Left ventricle myocardium superior (tissue), 1 donor: ENCODE data around the gene PXT1. TPM values are rescaled to one million over a fixed set of nuclear protein-coding genes. Genes with fewer than 3 reads are reported as not detected.
A peak's percentile ranks its signal among the peaks of the same experiment; 100 is the strongest.
"Not testable (repeated sequence)": the region's sequence is repeated elsewhere in the genome, so short reads cannot be mapped to it uniquely, and the experiment has no call there.

Experiments
- ATAC-seq: fragments of 200-7000 bp; cut with Tn5 transposase; one replicate; pipeline ENCODE4 v1.9.1; 2020; ENCODE audit warnings: mild to moderate bottlenecking, moderate library complexity
- DNase-seq: peaks from one replicate; pipeline ENCODE4 v3.0.0-alpha.2; 2020
- intact Hi-C: fragments of 100-400 bp; cut with micrococcal nuclease; formaldehyde crosslinking; loops from one replicate; pipeline ENCODE4 v1.11.0; 2022
- long read RNA-seq: library from polyadenylated mRNA; unstranded; transcript quantifications from one replicate; pipeline ENCODE4 v2.0.0, GENCODE V29; 2021
- total RNA-seq: library from RNA; stranded (reverse); fragmentation: NEBNext Ultra II Directional; extraction: Animal tissue kit (Norgen Biotek cat#: 25700); gene quantifications from one replicate; pipeline ENCODE4 v1.2.1, GENCODE V29; 2021
- donor health status: DM: no; HTN: yes; CAD: no; lungs with severe emphysema.

Gene PXT1, protein sequence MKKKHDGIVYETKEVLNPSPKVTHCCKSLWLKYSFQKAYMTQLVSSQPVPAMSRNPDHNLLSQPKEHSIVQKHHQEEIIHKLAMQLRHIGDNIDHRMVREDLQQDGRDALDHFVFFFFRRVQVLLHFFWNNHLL
- 0.15 TPM for total RNA-seq
- long read RNA-seq: 0 reads

DNA sequence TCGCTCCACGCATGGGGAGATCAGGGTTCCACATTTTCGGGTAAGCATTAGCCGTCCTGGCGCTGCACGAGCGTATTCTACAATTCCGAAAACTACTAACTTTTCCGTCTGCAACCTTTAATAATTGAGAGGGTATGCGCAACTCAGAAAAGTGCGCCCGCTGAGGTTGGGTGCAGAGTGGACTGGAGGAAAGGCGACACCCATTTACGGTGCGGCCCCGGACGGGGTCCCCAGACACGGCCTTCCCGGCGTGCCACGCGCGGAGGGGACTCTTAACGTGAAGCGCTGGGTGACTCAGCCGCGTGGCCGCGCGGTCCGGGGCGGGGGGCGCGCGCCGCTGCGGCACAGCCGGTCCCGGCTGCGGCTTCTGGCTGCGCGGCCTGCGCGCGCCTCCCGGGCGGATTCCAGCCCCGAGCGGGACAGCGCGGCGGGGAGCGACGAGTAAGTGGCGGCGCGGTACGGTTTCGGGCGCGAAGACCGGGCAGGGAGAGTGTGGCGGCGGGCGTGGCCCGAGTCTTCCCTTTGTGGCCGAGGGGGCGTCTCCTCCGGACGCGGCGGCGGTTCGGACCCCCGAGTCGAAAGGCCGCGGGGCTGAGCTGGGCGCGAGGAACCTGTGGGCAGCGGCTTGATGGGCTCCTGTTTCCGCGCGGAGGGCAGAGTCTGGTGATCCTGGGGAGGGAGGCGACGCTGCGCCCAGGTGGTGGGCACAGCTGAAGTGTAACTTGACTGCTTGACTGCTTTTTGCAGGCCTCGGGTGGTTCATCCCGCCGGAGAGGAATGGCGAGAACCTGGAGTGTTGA, at the start of gene PXT1, which contains the start of gene KCTD20:
PXT1 (minus strand) TSS at position 184 of the 800 bp plus-strand sequence. CDS start 16,772 bp downstream, outside the sequence.
KCTD20 (plus strand) TSS at position 330 of the 800 bp plus-strand sequence. CDS start 27,098 bp downstream, outside the sequence.
- ATAC-seq (peak; percentile 92), DNase-seq (peak; percentile 94)
- intact Hi-C loops: no loop called here

DNA sequence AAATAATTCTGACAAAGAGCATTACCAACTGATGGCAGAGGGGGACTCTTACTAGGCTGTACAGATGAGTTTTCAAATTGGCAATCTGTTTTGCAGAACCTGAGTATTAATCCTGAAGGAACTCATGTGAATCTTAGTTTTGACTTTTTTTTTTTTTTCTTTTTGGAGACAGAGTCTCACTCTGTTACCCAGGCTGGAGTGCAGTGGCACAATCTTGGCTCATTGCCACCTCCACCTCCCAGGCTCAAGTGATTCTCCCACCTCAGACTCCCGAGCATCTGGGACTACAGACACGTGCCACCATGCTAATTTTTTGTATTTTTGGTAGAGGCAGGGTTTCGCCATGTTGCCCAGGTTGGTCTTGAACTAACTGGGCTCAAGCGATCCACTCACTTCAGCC, 49.4 kb upstream of the PXT1 start:
- intact Hi-C loops: no loop called here
- DNase-seq (no peak), ATAC-seq (no peak)

DNA sequence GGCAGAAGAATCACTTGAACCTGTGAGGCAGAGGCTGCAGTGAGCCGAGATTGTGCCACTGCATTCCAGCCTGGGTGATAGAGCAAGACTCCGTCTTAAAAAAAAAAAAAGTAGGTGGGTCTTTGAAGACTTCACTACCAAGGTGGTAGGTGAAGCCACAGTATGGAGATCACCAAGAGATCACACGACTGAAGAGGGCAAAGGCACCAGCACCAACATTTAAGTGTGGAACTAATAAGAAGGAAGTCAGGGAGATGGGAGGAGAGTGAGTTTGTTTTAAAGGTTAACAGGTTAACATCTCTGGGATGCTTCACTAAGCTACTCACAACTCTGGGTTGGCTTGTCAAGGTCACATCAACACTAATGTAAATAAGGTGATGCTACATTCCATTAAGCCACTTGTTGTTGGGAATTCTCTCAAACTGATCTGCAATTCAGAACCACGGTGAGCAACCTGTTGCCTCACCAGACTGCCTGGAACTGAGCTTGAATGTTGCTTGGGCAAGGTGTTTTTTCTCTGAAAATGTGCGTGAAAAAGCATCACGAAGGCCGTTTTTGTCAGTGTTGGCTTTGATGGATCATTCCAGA, 48.8 kb upstream of the PXT1 start:
- DNase-seq (no peak), ATAC-seq (no peak)
- intact Hi-C loops: no loop called here

DNA sequence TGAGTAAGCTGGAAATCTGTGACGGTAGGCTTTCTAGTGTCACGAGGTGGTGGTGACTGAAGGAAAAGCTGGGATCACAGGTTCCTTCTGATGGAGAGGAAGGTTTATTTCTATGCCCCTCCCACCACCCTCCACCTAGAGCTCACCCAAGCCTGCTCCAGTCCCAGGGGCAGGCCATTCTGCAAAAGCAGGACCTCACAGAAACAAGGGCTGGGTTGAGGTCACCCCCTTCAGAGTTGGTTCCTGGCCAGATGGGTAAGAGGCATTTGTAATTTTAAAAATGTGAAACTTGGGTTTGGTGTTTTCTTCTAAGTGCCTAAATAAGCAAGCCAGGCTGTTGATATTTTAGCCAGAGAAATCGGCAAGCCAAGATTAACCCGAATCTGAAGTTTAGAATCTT, 46.8 kb upstream of the PXT1 start:
- intact Hi-C loops: no loop called here

DNA sequence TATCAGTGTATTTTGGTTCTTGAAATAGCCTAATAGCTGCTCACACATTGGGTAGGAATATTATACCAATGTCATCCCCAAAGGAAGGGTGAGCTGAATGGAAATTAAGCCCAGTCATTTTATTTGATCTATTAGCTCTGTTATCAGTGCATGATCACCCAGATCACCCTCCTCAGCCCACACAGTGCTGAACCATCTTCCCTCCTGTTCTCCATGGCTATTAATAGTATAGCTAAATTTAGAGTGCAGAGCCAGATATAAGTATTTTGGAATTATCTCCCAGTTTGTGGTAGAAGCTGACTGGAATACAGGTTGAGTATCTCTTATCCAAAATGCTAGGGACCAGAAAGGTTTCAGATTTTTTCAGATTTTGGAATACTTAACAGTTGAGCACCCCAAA, 45.6 kb upstream of the PXT1 start:
- no peak for DNase-seq
- intact Hi-C loops: no loop called here
- ATAC-seq: peak; percentile 69

More for the DNA sequence above, 46.8 kb upstream of the PXT1 start:
- ATAC-seq (no peak), DNase-seq (no peak)

DNA sequence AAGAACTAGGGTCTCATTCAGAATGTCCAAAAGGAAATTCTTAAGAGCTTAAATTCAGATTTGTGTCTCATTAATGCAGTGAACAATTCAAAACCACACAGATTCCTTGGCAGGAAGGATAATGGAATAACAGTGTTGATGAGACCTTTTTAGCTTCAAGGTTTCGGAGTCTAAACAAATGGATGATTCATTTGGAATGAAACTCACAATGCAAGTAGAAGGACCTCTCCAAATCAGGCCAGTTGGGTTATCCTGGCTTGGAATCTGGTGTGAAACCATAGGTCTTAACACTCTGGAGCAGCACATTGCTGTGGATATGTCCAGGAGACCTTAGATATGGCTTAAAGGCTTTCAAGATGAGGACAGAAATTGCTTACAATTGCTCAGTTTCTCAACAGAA, 45.0 kb upstream of the PXT1 start:
- DNase-seq (no peak), ATAC-seq (no peak)
- intact Hi-C loops: no loop called here

DNA sequence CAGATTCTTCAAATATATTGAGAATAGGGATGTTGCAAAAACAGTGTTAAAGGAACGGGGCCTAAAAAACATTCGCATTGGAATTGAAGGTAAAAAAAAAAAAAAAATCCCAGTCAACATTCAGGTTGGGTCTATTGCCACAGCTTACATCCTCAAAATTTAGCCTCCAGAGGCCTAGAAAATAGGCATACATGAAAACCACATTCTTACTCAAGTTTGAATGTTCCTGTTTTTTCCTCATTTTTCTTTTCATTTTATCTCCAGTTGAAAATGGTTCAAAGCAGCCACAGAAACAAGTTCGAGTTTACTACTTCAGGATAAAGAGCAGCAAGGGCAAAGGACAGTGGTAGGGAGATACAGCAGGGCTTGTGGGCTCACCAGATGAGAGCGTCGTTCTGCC, 42.1 kb upstream of the PXT1 start:
- ATAC-seq (no peak), DNase-seq (no peak)
- intact Hi-C loops: no loop called here

DNA sequence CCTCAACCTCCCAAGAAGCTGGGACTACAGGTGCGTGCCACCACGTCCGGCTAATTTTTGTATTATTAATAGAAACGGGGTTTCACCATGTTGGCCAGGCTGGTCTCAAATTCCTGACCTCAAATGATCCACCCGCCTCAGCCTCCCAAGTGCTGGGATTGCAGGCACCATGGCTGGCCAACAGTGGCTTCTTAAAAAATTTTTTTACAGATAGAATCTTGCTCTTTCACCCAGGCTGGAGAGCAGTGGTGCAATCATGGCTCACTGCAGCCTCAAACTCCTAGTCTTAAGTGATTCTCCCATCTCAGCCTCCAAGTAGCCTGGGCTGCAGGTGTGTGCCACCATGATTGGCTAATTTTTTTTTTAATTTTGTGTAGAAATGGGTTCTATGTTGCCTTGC, 40.7 kb upstream of the PXT1 start:
- ATAC-seq, intact Hi-C loops, DNase-seq: not testable (repeated sequence)

DNA sequence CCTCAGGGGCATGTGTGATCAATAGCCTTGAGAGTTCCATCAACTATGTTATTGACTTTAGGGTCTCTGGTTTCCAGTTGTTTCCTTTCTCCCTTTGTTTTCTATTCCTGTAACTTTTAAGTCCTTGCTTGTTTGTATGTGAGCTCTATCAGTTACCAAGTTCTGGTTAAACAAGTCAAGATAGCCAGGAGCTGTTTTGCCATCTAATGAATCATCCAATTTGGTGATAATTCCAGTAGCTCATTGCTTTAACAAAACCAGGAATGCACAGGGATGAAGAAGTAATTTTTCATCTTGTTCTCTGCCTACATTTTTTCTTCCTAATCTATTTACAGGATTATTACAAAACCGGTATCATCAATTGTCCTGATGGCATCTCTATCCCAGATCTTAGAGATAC, 36.6 kb upstream of the PXT1 start:
- DNase-seq (no peak), ATAC-seq (no peak)
- intact Hi-C loops: no loop called here

DNA sequence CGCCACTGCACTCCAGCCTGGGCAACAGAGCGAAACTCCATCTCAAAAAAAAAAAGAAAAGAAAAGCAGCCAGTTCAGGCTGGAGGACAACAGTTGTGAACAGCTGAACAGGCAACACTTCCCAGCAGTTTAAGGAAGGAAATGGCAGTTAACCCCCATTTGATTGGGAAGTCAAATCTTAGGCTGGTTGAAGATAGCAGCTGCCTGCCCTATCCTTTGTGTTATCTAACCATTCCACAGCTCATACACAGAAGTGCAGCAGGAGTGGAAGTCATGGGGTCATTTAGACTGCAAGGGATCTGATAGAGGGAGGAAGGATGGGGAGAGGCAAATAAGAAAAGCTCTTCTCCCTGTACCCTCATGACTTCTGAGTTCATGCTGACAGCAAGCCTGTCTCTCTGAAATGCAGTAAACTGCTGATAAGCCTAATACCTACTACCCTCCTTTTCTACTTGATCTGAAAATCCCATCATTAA, 35.4 kb upstream of the PXT1 start:
- intact Hi-C loops: no loop called here
- DNase-seq (no peak), ATAC-seq (no peak)

DNA sequence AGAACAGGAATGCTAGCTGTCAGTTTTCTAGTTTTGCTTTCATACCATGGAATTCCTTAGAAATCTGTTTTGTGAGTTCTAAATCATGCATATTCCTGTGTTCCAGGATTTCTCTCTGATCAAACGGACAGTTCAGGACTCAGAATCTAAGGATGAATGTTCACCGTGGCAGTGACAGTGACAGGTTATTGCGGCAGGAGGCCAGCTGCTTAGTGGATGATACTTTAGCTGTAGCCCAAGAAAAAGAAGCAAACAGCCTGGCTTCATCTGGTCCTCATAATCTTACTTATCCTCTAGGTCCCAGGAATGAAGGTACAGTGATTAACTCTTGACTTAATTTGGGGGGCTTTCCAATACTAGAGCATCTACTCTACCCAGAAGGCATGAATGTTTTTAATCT, 27.3 kb upstream of the PXT1 start:
- intact Hi-C loops: no loop called here
- ATAC-seq: no peak
- DNase-seq: no peak

DNA sequence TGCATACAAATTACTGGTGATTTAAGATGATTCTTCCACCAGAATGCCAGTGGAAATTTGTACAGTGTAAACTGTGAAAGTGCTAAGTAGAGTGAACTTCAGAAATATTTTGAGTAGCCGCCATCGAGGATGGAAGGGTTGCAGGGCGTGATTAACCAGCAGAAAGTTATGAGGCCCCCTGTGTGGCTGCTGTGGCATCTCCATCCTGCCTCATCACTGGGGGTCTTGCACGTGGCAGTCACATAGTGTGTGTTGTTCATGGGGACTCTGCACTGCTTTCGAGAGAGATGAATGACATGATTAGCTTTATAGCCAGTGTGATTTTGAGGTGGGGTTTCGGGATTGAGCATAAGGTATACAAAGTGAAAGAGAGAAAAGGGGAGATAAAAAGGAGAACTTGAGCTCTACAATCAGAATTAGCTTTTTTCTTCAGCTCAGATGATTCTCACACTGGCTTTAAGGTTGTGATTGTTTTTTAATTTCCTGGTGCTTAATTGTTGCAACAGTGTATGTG, 26.6 kb upstream of the PXT1 start:
- ATAC-seq (no peak), DNase-seq (no peak)
- intact Hi-C loops: no loop called here

DNA sequence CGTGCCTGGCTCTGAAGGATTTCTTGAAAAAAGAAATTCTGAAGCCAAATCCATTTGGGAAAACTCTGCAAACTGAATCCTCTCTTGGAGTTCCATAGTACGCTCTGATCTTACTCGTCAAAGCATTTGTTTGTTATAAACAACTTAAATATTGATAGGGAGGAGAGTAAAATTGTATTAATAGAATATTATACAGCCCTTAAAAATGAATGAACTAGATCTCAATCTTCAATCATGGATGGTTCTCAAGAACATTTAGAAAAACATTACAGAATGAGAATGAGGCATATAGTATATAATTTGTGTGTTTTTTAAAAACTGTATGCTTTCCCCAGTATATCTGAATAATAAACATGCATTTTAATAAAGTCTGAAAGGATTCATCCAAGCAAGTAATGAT, 25.0 kb upstream of the PXT1 start:
- intact Hi-C loops: no loop called here
- no peak for DNase-seq
- ATAC-seq: no peak

DNA sequence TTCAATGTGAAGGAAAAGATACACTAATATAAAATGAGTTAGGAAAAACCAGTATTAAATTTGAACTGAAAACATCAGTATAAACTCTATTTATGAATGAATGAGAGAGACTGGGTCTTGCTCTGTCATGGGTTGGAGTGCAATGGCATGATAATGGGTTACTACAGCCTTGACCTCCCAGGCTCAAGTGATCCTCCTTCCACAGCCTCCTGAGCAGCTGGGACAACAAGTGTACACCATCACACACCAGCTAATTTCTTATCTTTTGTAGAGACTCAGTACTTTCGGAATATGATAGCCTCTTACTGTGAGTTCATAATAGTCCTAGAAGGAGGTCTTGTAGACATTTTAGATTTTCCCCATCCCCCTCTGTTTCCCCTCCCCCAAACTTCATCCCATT, 21.6 kb upstream of the PXT1 start:
- ATAC-seq: no peak
- no peak for DNase-seq
- intact Hi-C loops: no loop called here

DNA sequence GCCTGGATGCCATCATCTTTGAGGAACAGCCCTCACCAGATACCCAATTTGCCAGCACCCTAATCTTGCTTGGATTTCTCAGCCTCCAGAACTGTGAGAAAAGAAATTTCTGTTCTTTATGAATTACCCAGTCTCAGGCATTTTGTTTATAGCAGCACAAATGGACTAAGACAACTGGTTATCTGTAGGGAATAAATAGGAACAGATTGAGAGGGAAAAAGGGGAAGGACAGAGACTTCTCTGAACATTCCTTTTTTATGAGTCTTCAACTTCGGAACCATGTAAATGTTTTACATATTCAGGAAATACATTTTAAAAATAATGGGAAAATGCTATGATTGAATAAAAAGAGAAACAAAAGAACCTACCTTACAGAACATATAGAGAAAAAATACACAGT, 21.0 kb upstream of the PXT1 start:
- intact Hi-C loops: no loop called here
- DNase-seq: no peak
- no peak for ATAC-seq

DNA sequence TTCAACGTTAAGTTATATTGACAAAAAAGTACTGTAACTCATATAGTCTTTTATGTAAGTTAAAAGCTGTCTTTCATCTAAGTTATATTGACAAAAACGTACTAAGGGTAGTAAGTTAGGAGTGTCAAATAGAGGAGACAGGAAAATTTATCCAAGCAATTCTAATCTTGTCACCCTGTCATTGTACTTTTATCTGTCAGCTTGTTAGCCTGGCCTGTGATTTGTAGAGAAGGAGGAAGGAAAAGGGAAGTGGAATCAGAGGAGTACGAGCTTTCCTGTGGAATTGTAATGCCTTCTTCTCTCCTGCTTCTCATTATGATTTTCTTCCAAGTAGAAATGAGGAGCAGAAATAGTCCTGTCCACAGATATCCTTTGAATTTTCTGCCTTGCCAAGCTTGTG, 19.0 kb upstream of the PXT1 start:
- no peak for DNase-seq
- intact Hi-C loops: no loop called here
- peak; percentile 32 for ATAC-seq

DNA sequence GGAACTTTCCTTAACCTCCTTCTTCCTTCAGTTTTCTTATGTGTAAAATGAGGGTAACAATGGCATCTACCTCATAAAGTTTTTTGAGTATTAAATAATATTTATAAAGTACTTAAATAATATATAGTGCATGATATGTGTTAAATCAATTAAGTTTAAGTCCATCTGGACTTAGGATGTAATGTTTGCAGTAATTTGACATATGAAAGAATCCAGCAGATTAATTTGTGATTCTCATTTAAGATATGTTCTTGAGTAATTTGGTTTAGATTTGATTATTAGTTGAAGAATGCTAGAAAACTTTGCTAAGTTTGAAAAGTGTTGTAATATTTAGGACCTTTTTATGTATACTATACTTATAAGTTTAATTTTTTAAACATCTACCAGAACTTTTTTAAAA, 18.3 kb upstream of the PXT1 start:
- intact Hi-C loops: no loop called here
- no peak for ATAC-seq
- no peak for DNase-seq

DNA sequence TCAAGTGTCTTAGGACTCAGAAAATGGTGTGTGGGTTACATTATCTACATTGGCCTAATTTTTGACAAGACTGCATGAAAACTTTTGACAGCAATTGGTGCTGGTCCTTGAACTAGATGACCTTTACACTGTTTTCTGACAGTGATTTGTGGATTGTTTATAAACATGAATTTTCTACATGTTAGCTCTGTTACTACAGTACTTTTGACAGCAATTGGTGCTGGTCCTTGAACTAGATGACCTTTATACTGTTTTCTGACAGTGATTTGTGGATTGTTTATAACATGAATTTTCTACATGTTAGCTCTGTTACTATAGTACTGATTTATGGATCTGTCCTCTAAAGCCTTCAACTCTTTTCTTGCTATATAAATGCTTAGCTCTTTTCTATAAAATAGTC, 16.8 kb upstream of the PXT1 start:
- ATAC-seq: no peak
- DNase-seq: no peak
- intact Hi-C loops: no loop called here

DNA sequence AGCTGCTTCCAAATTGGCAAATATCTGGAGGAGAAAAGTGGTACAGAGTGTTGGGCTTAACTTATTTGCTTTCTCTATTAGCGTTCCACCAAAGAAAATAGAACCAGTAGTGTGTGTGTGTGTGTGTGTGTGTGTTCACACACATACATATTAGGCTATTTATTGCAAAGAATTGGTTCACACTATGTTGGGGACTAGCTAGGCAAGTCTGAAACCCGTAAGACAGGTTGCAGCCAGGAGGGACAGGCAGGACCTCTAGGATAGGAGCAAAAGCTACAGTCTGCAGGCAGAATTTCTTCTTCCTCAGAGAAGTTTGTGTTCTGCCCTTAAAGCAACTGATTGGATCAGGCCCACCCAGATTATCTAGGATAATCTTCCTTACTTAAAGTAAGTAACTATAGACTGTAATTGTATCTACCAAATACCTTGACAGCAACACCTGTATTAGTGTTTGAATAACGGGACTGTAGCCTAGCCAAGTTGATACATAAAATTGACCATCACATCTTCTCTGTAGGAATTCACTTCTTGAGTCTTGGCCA, 12.9 kb upstream of the PXT1 start:
- ATAC-seq (no peak), DNase-seq (no peak)
- intact Hi-C loops: no loop called here

DNA sequence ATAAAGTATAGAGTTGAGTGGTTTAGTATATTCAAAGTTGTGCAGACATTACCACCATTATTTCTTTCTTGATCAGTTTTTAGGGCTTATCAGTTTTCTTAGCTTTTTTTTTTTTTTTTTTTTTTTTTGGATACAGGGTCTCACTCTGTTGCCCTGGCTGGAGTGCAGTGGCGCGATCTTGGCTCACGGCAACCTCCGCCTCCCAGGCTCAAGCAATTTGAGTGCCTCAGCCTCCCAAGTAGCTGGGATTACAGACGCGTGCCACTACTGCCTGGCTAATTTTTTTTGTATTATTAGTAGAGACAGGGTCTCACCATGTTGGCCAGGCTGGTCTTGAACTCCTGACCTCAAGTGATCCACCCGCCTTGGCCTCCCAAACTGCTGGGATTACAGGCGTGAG, 10.2 kb upstream of the PXT1 start:
- intact Hi-C loops, DNase-seq, ATAC-seq: not testable (repeated sequence)
